ENCODE data around the gene MYL6.
A peak's percentile ranks its signal among the peaks of the same experiment; 100 is the strongest.
"Not testable (repeated sequence)": the region's sequence is repeated elsewhere in the genome, so short reads cannot be mapped to it uniquely, and the experiment has no call there.

Gene MYL6

GRCh38 chr12:56158029-56158925 lies at the start of gene MYL6:
TSS of gene MYL6 (plus strand) at chr12:56158359. CDS start at chr12:56158402, 43 bp downstream.
- DNase-seq (ENCODE audit: low spot score): peak; percentile 94

- no peak for DNase-seq (ENCODE audit: low spot score)
Measured at GRCh38 chr12:56110571-56110970, 47.6 kb upstream of the MYL6 start.

- DNase-seq (ENCODE audit: low spot score): no peak
Measured at GRCh38 chr12:56114084-56114483, 44.1 kb upstream of the MYL6 start.

- DNase-seq (ENCODE audit: low spot score): no peak
Measured at GRCh38 chr12:56115329-56115728, 42.8 kb upstream of the MYL6 start.

GRCh38 chr12:56116267-56117081 lies 41.7 kb upstream of the MYL6 start, which contains the start of gene RPL41:
TSS of gene RPL41 (plus strand) at chr12:56116633.
- DNase-seq (ENCODE audit: low spot score): peak; percentile 89

- not testable (repeated sequence) for DNase-seq (ENCODE audit: low spot score)
Measured at GRCh38 chr12:56117082-56117706, 41.0 kb upstream of the MYL6 start.

GRCh38 chr12:56117778-56118687 lies 40.1 kb upstream of the MYL6 start, which contains the start of gene ZC3H10:
TSS of gene ZC3H10 (plus strand) at chr12:56118266. CDS start at chr12:56120563, 2,297 bp downstream.
- peak; percentile 96 for DNase-seq (ENCODE audit: low spot score)

- DNase-seq (ENCODE audit: low spot score): no peak
Measured at GRCh38 chr12:56118688-56119357, 39.3 kb upstream of the MYL6 start.

- DNase-seq (ENCODE audit: low spot score): peak; percentile 84
Measured at GRCh38 chr12:56119361-56119796, 38.8 kb upstream of the MYL6 start.

GRCh38 chr12:56120158-56120846 lies 37.9 kb upstream of the MYL6 start:
- DNase-seq (ENCODE audit: low spot score): no peak

GRCh38 chr12:56121204-56121870 lies 36.8 kb upstream of the MYL6 start:
- DNase-seq (ENCODE audit: low spot score): no peak

- DNase-seq (ENCODE audit: low spot score): no peak
Measured at GRCh38 chr12:56122637-56123036, 35.5 kb upstream of the MYL6 start.

- DNase-seq (ENCODE audit: low spot score): no peak
Measured at GRCh38 chr12:56124133-56124532, 34.0 kb upstream of the MYL6 start.

- no peak for DNase-seq (ENCODE audit: low spot score)
Measured at GRCh38 chr12:56126732-56127239, 31.4 kb upstream of the MYL6 start.

- DNase-seq (ENCODE audit: low spot score): no peak
Measured at GRCh38 chr12:56127485-56127887, 30.7 kb upstream of the MYL6 start.

GRCh38 chr12:56127888-56128669 lies 30.1 kb upstream of the MYL6 start, which contains the start of gene ESYT1:
TSS of gene ESYT1 (plus strand) at chr12:56128267. CDS start at chr12:56128320, 53 bp downstream.
- peak; percentile 97 for DNase-seq (ENCODE audit: low spot score)

GRCh38 chr12:56128670-56129205 lies 29.4 kb upstream of the MYL6 start:
- peak; percentile 35 for DNase-seq (ENCODE audit: low spot score)
